Measurements from ENCODE around the gene BUD13. TPM values are rescaled to one million over a fixed set of nuclear protein-coding genes. Genes with fewer than 3 reads are reported as not detected.

BUD13 gene
- total and polyA plus RNA-seq, 2 of the 13 experiments (the other 11 are each of a cell fraction or from before 2014, with no cell fraction given), result 13.3 to 25.9 TPM

GRCh38 chr11:116772443-116773202 is at the start of gene BUD13 (continued):
- TF ChIP-seq SAFB2 (CRISPR knock-in tag; IDR thresholded peaks at IDR 0.05; ENCODE audit: borderline replicate concordance, low read depth) (peak; percentile 38; the same call in 1 of the 2 replicates), ZNF589 (CRISPR knock-in tag; conservative IDR thresholded peaks at IDR 0.05) (no peak), AGO2 (optimal IDR thresholded peaks at IDR 0.05; ENCODE audit: low read depth, low read length) (peak; percentile 55), ZFAT (CRISPR knock-in tag; conservative IDR thresholded peaks at IDR 0.05) (no peak; the same call in 1 of the 2 replicates), ZSCAN9 (CRISPR knock-in tag; IDR thresholded peaks at IDR 0.05; ENCODE audit: borderline replicate concordance) (peak; percentile 87), SATB2 (CRISPR knock-in tag; IDR thresholded peaks at IDR 0.05) (peak; percentile 65), ZSCAN12 (CRISPR knock-in tag; IDR thresholded peaks at IDR 0.05) (peak; percentile 81), MYC (CRISPR knock-in tag; IDR thresholded peaks at IDR 0.05; ENCODE audit: borderline replicate concordance) (peak; percentile 84; the same call in 1 of the 2 replicates), SP4 (CRISPR knock-in tag; IDR thresholded peaks at IDR 0.05) (peak; percentile 88), ZMAT5 (CRISPR knock-in tag; IDR thresholded peaks at IDR 0.05; ENCODE audit: borderline replicate concordance, low read depth) (no peak), ZMYM2 (CRISPR knock-in tag; IDR thresholded peaks at IDR 0.05) (peak; percentile 64; the same call in 1 of the 2 replicates), TFAP4 (IDR thresholded peaks at IDR 0.05; ENCODE audit: borderline replicate concordance, low read depth) (peak; percentile 72; the same call in 1 of the 2 replicates), MXI1 (IDR thresholded peaks at IDR 0.05; ENCODE audit: borderline replicate concordance, low read depth, low read length) (peak; percentile 86; the same call in 1 of the 3 replicates), HCFC1 (IDR thresholded peaks at IDR 0.05; ENCODE audit: low read depth, low read length) (peak; percentile 63), SP1 (IDR thresholded peaks at IDR 0.05) (no peak), SP1 (CRISPR knock-in tag; IDR thresholded peaks at IDR 0.05) (peak; percentile 96), ZNF281 (CRISPR knock-in tag; IDR thresholded peaks at IDR 0.05; ENCODE audit: borderline replicate concordance) (peak; percentile 68; the same call in 1 of the 2 replicates), ZNF576 (CRISPR knock-in tag; IDR thresholded peaks at IDR 0.05) (peak; percentile 76; the same call in 1 of the 2 replicates), SALL1 (CRISPR knock-in tag; IDR thresholded peaks at IDR 0.05) (peak; percentile 92), ZNF280B (CRISPR knock-in tag; IDR thresholded peaks at IDR 0.05; ENCODE audit: borderline replicate concordance) (peak; percentile 73), MAFF (IDR thresholded peaks at IDR 0.05; ENCODE audit: low read depth, low read length) (no peak), ISX (CRISPR knock-in tag; conservative IDR thresholded peaks at IDR 0.05) (0 out of 2 replicates have a peak, but pooled peaks have one; percentile 46), ZNF501 (CRISPR knock-in tag; IDR thresholded peaks at IDR 0.05) (peak; percentile 93), ZSCAN31 (CRISPR knock-in tag; IDR thresholded peaks at IDR 0.05; ENCODE audit: low read depth) (peak; percentile 95), ZNF20 (CRISPR knock-in tag; IDR thresholded peaks at IDR 0.05) (no peak)

Measured in HepG2 (cell line).